Astrocyte of the cerebellum (primary cell): ENCODE data around the gene SATB1.

ENCODE experiments used
- DNase-seq: peaks from one replicate; pipeline ENCODE4 v3.0.0-alpha.2; 2011; ENCODE audit warnings: low read depth
- H3K4me3 ChIP-seq: 2 replicates; pipeline ENCODE4 v1.5.1; 2011; ENCODE audit warnings: mild to moderate bottlenecking, low read depth, low read length, moderate library complexity
- CTCF ChIP-seq: IDR thresholded peaks from 2 replicates; pipeline ENCODE4 v1.5.1; 2012; ENCODE audit warnings: low read length, low read depth, moderate library complexity, mild to moderate bottlenecking; ENCODE audit errors: missing control alignments
- in situ Hi-C: cut with HindIII; loops from 2 replicates; pipeline ENCODE4 v1.10.0; 2017; ENCODE audit warnings: low sequenced_read_pairs

SATB1 gene

GRCh38 chr3:18424213-18424728, 868 bp downstream of the SATB1 start:
- peak overlapping the region; percentile 76 for H3K4me3 ChIP-seq
- DNase-seq = no peak
- in situ Hi-C loops = no loop called here
- no peak for TF ChIP-seq CTCF

GRCh38 chr3:18423401-18424212, 1.5 kb downstream of the SATB1 start:
- no peak for TF ChIP-seq CTCF
- H3K4me3 ChIP-seq = peak overlapping the region; percentile 76
- in situ Hi-C loops = no loop called here
- no peak for DNase-seq

GRCh38 chr3:18422972-18423371, 2.2 kb downstream of the SATB1 start:
- peak overlapping the region; percentile 76 for H3K4me3 ChIP-seq
- no peak for TF ChIP-seq CTCF
- DNase-seq = no peak
- in situ Hi-C loops = no loop called here

GRCh38 chr3:18420555-18420954, 4.6 kb downstream of the SATB1 start:
- no peak for TF ChIP-seq CTCF
- DNase-seq = no peak
- in situ Hi-C loops = no loop called here
- H3K4me3 ChIP-seq = no peak overlapping the region

- in situ Hi-C loops = no loop called here
- no peak overlapping the region for H3K4me3 ChIP-seq
Measured at GRCh38 chr3:18419232-18419631, 5.9 kb downstream of the SATB1 start.

More at GRCh38 chr3:18419232-18419631, 5.9 kb downstream of the SATB1 start:
- DNase-seq = no peak
- TF ChIP-seq CTCF = no peak
